HCT116 (cell line): ENCODE data around the gene RPP21. TPM values are rescaled to one million over a fixed set of nuclear protein-coding genes. Genes with fewer than 3 reads are reported as not detected.

Source experiments
- ATAC-seq: fragments of 200-7000 bp; cut with Tn5 transposase; 2 replicates; pipeline ENCODE4 v1.9.1; 2020; ENCODE audit warnings: mild to moderate bottlenecking, moderate library complexity
- BruUV-seq: library from RNA; stranded (reverse); fragments of 400-500 nt; replicated peaks from 2 replicates; lab custom pipeline; 2021; lab: Mats Ljungman, UMichigan
- CTCF ChIA-PET: fragments of 300-600 bp; sonication (Branson Sonifier 250); formaldehyde crosslinking; loops from one replicate; lab custom pipeline; 2021; ENCODE audit warnings: antibody characterized with exemption; lab: Charles Lee
- POLR2A ChIA-PET: fragments of 300-600, 350-600 bp; sonication (Branson Sonifier 250); formaldehyde crosslinking; loops from one replicate; lab custom pipeline; 2021; ENCODE audit warnings: antibody characterized with exemption; lab: Charles Lee
- RAD21 ChIA-PET, 2 experiments: fragments of 300-600 bp; sonication (Branson Sonifier 250); formaldehyde crosslinking; loops; one replicate each; lab custom pipeline; 2023; ENCODE audit warnings: low total read pairs in 2 of 2; ENCODE audit not compliant: uncharacterized antibody in 2 of 2, unreplicated experiment in 2 of 2, low non-redundant PET in 1 of 2; lab: Charles Lee
- DNase-seq: peaks from one replicate; pipeline ENCODE4 v3.0.0-alpha.2; 2010; ENCODE audit warnings: low read depth, low spot score
- H2AFZ ChIP-seq: fragments of 200-600 bp; shearing (Covaris generic), sonication (generic); 2 replicates; pipeline ENCODE4 v1.6.1; 2017; ENCODE audit warnings: low read depth, mixed run types, mixed read lengths, antibody characterized with exemption, low read length; ENCODE audit not compliant: poor library complexity, severe bottlenecking
- H3K27ac ChIP-seq: 2 replicates; pipeline ENCODE4 v1.5.1; 2012; ENCODE audit warnings: low read depth, low read length
- H3K27me3 ChIP-seq: fragments of 200-600 bp; sonication (generic); 2 replicates; pipeline ENCODE4 v1.6.1; 2016; ENCODE audit warnings: mixed run types, low read length, mixed read lengths; ENCODE audit not compliant: insufficient read depth
- H3K36me3 ChIP-seq, 2 experiments: fragments of 200-500 bp in 1 of 2; fragments of 200-600 bp in 1 of 2; sonication (Bioruptor generic) in 1 of 2; sonication (generic) in 1 of 2; 2 replicates each; pipeline versions ENCODE4 v1.5.1 to v1.6.1; 2014 to 2016; ENCODE audit warnings: low read length in 2 of 2, inconsistent platforms in 1 of 2, mixed read lengths in 1 of 2, mixed run types in 1 of 2; ENCODE audit not compliant: insufficient read depth in 2 of 2, control insufficient read depth in 1 of 2
- H3K4me1 ChIP-seq, 2 experiments: fragments of 200-600 bp in 1 of 2; sonication (generic) in 1 of 2; 2 replicates each; pipeline versions ENCODE4 v1.5.1 to v1.6.1; 2012 to 2017; ENCODE audit warnings: low read length in 2 of 2, inconsistent platforms in 1 of 2, mild to moderate bottlenecking in 1 of 2, mixed read lengths in 1 of 2, mixed run types in 1 of 2, moderate library complexity in 1 of 2; ENCODE audit not compliant: insufficient read depth in 2 of 2, control insufficient read depth in 1 of 2
- H3K4me2 ChIP-seq: fragments of 200-600 bp; sonication (generic); 2 replicates; pipeline ENCODE4 v1.6.1; 2017; ENCODE audit warnings: mixed run types, low read length, mixed read lengths
- H3K4me3 ChIP-seq, 2 experiments: fragments of 200-600 bp in 1 of 2; sonication (generic) in 1 of 2; replicated peaks in 1 of 2; 2 replicates each; pipeline ENCODE4 v1.5.1; 2011 to 2016; ENCODE audit warnings: low read length in 2 of 2, control low read depth in 1 of 2, low read depth in 1 of 2, mild to moderate bottlenecking in 1 of 2, mixed read lengths in 1 of 2, mixed run types in 1 of 2
- H3K79me2 ChIP-seq: fragments of 200-600 bp; sonication (generic); 2 replicates; pipeline ENCODE4 v1.6.1; 2017; ENCODE audit warnings: mild to moderate bottlenecking, mixed run types, low read length, moderate library complexity, mixed read lengths; ENCODE audit not compliant: insufficient read depth
- H3K9ac ChIP-seq: fragments of 200-600 bp; sonication (generic); 2 replicates; pipeline ENCODE4 v1.6.1; 2016; ENCODE audit warnings: low read length, mixed read lengths
- H3K9me2 ChIP-seq: fragments of 200-600 bp; sonication (generic), shearing (Covaris generic); 2 replicates; pipeline ENCODE4 v1.6.1; 2017; ENCODE audit warnings: mixed run types, mild to moderate bottlenecking, moderate library complexity; ENCODE audit not compliant: insufficient read depth
- H3K9me3 ChIP-seq, 2 experiments: fragments of 200-500 bp in 1 of 2; fragments of 200-600 bp in 1 of 2; sonication (Bioruptor generic) in 1 of 2; sonication (generic) in 1 of 2; 2 replicates each; pipeline ENCODE4 v1.6.1; 2014 to 2017; ENCODE audit warnings: low read length in 2 of 2, mixed read lengths in 2 of 2, inconsistent platforms in 1 of 2, low read depth in 1 of 2, mild to moderate bottlenecking in 1 of 2, mixed run types in 1 of 2, moderate library complexity in 1 of 2; ENCODE audit not compliant: control insufficient read depth in 1 of 2, insufficient read depth in 1 of 2
- H4K20me1 ChIP-seq: fragments of 200-600 bp; sonication (generic), shearing (Covaris generic); 2 replicates; pipeline ENCODE4 v1.6.1; 2017; ENCODE audit warnings: mixed run types, mild to moderate bottlenecking, moderate library complexity; ENCODE audit not compliant: insufficient read depth
- ATF3 ChIP-seq: IDR thresholded peaks from 2 replicates; pipeline ENCODE4 v1.6.1; 2012
- CBX3 ChIP-seq: IDR thresholded peaks from 2 replicates; pipeline ENCODE4 v1.6.1; 2012; ENCODE audit warnings: low read depth
- CEBPB ChIP-seq: IDR thresholded peaks from 2 replicates; pipeline ENCODE4 v1.6.1; 2012; ENCODE audit warnings: low read depth
- CTCF ChIP-seq, 3 experiments: fragments of 200-600 bp in 1 of 3; sonication (generic) in 1 of 3; IDR thresholded peaks in 2 of 3; conservative IDR thresholded peaks in 1 of 3; 2 replicates each; pipeline ENCODE4 v1.5.1; 2012 to 2017; ENCODE audit warnings: low read depth in 2 of 3, low read length in 2 of 3, antibody characterized with exemption in 1 of 3, borderline replicate concordance in 1 of 3, control low read depth in 1 of 3, mild to moderate bottlenecking in 1 of 3, mixed read lengths in 1 of 3, mixed run types in 1 of 3, moderate library complexity in 1 of 3; ENCODE audit not compliant: insufficient read depth in 1 of 3
- EZH2 ChIP-seq: fragments of 200-600 bp; sonication (generic); IDR thresholded peaks from 2 replicates; pipeline ENCODE4 v1.6.1; 2017; ENCODE audit warnings: antibody characterized with exemption, mixed run types
- EZH2phosphoT487 ChIP-seq: fragments of 200-600 bp; IDR thresholded peaks from 2 replicates; pipeline ENCODE4 v1.6.1; 2018; ENCODE audit warnings: antibody characterized with exemption, borderline replicate concordance
- FOSL1 ChIP-seq: IDR thresholded peaks from 2 replicates; pipeline ENCODE4 v1.6.1; 2012; ENCODE audit warnings: low read depth
- JUND ChIP-seq: IDR thresholded peaks from 2 replicates; pipeline ENCODE4 v1.6.1; 2012
- MAX ChIP-seq: IDR thresholded peaks from 2 replicates; pipeline ENCODE4 v1.6.1; 2012
- POLR2A ChIP-seq: IDR thresholded peaks from 2 replicates; pipeline ENCODE4 v1.7.0; 2011; ENCODE audit warnings: borderline replicate concordance; ENCODE audit not compliant: insufficient read depth, insufficient read length; ENCODE audit errors: extremely low read depth
- POLR2AphosphoS5 ChIP-seq: IDR thresholded peaks from 2 replicates; pipeline ENCODE4 v1.6.1; 2011; ENCODE audit warnings: mild to moderate bottlenecking, low read depth, low read length, moderate library complexity
- SIN3A ChIP-seq: IDR thresholded peaks from 2 replicates; pipeline ENCODE4 v1.6.1; 2012; ENCODE audit warnings: low read depth
- SP1 ChIP-seq: IDR thresholded peaks from 2 replicates; pipeline ENCODE4 v1.6.1; 2012; ENCODE audit warnings: low read depth
- SRF ChIP-seq: IDR thresholded peaks from 2 replicates; pipeline ENCODE4 v1.6.1; 2012; ENCODE audit warnings: low read depth
- TCF7L2 ChIP-seq: IDR thresholded peaks from 2 replicates; pipeline ENCODE4 v1.7.0; 2011; ENCODE audit warnings: borderline replicate concordance, inconsistent platforms; ENCODE audit not compliant: insufficient read depth, insufficient read length; ENCODE audit errors: extremely low read depth
- YY1 ChIP-seq: IDR thresholded peaks from 2 replicates; pipeline ENCODE4 v1.6.1; 2011; ENCODE audit warnings: low read length, low read depth, moderate library complexity, mild to moderate bottlenecking; ENCODE audit not compliant: insufficient replicate concordance; ENCODE audit errors: extremely low read depth
- ZBTB33 ChIP-seq: IDR thresholded peaks from 2 replicates; pipeline ENCODE4 v1.6.1; 2011; ENCODE audit warnings: mild to moderate bottlenecking, low read length, moderate library complexity; ENCODE audit not compliant: insufficient replicate concordance; ENCODE audit errors: extremely low read depth
- ZFX ChIP-seq: fragments of 450-650 bp; IDR thresholded peaks from 2 replicates; pipeline ENCODE4 v1.6.1; 2017
- ZNF274 ChIP-seq: fragments of 200-500 bp; sonication (Bioruptor generic); IDR thresholded peaks from 2 replicates; pipeline ENCODE4 v1.6.1; 2014; ENCODE audit warnings: mild to moderate bottlenecking, low read depth, low read length, inconsistent platforms
- intact Hi-C: fragments of 100-400 bp; cut with micrococcal nuclease; formaldehyde crosslinking; loops from 2 replicates; pipeline ENCODE4 v1.10.0; 2022
- total RNA-seq: library from RNA; stranded (reverse); gene quantifications from one replicate; pipeline ENCODE4 v1.2.1, GENCODE V29; 2021; ENCODE audit not compliant: unreplicated experiment

RPP21 gene
- total RNA-seq, 1 experiment from 2014 or later, result 70.4 TPM

- ATAC-seq, result no peak
- peaks cover 11% of the 10 kb centered on the region; the same call in 1 of the 2 replicates for H4K20me1 ChIP-seq
- peaks cover 24 to 29% of the 10 kb centered on the region in 2 experiments; a peak in 2 of 4 replicates for H3K36me3 ChIP-seq
- ChIA-PET RAD21 (no interaction called here), POLR2A (no interaction called here), CTCF (no interaction called here)
- TF ChIP-seq SRF (no peak), CEBPB (no peak), EZH2 (no peak), FOSL1 (no peak), ZBTB33 (no peak), TCF7L2 (no peak), MAX (no peak), ZNF274 (no peak), POLR2A (no peak), EZH2phosphoT487 (no peak), POLR2AphosphoS5 (no peak), SP1 (no peak), SIN3A (no peak), ZFX (no peak), YY1 (no peak), CBX3 (no peak), CTCF (IDR thresholded peaks at IDR 0.05 in 2 of 3, conservative IDR thresholded peaks at IDR 0.05 in 1 of 3; ENCODE audit: borderline replicate concordance in 1 of 3, insufficient read depth in 1 of 3, low read depth in 2 of 3, low read length in 2 of 3) (no peak), JUND (no peak), ATF3 (no peak)
- no peak overlapping the region for H3K9ac ChIP-seq
- H3K4me1 ChIP-seq, result no peaks in the 10 kb centered on the region
- no peaks in the 10 kb centered on the region for H3K9me3 ChIP-seq
- no peak overlapping the region for H3K4me2 ChIP-seq
- intact Hi-C loops, result no loop called here
- no peak overlapping the region for H3K4me3 ChIP-seq
- no peaks in the 10 kb centered on the region for H3K9me2 ChIP-seq
- DNase-seq, result no peak
- no peaks in the 10 kb centered on the region for H3K27me3 ChIP-seq
- no peak overlapping the region for H2AFZ ChIP-seq
- BruUV-seq, result no TSS peak
- H3K79me2 ChIP-seq, result peaks cover 96% of the 10 kb centered on the region
- no peak overlapping the region for H3K27ac ChIP-seq
Measured at GRCh38 chr6:30312266-30312665, 32.7 kb upstream of the RPP21 start.
